SKM-1 (cell line): ENCODE measurements around the gene NDUFS1.

Source experiments
- DNase-seq: peaks from one replicate; lab custom pipeline; 2025; ENCODE audit not compliant: unreplicated experiment; lab: John Stamatoyannopoulos, UW

NDUFS1 gene

GRCh38 chr2:206069417-206069816 lies 89.8 kb downstream of the NDUFS1 start:
- DNase-seq: no peak

- no peak for DNase-seq
Observed at GRCh38 chr2:206068207-206068606, 91.0 kb downstream of the NDUFS1 start.
